GM10266 (cell line): Measurements from ENCODE around the gene VAMP8.
"Not testable (repeated sequence)": the region's sequence is repeated elsewhere in the genome, so short reads cannot be mapped to it uniquely, and the experiment has no call there.

ENCODE experiments used
- DNase-seq: peaks from one replicate; pipeline ENCODE4 v3.0.0; 2012; ENCODE audit errors: extremely low spot score
- CTCF ChIP-seq: IDR thresholded peaks from 2 replicates; pipeline ENCODE4 v1.5.1; 2012; ENCODE audit warnings: mild to moderate bottlenecking, low read depth; ENCODE audit not compliant: control insufficient read depth, insufficient read depth; ENCODE audit errors: missing control alignments

The VAMP8 gene

DNA sequence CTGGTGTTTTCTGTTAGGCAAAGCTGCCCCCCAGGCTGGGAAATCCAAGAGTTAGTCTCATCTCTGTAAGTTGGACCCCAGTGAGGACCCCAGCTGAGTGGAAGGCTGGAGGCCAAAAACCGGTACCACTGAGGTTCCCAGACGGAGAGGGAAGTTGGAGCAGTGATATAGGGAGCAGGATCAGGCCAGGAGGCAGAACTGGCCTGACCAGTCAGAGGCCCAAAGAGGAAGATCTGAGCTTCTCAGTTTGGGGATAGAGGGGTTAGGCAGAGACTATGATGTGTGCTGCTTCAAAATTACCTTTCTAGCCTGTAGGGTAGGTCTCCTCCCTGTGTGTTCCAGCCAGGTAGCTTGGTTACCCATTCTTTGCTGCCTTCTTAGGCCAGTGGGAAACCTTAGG, 13.6 kb downstream of the VAMP8 start:
- TF ChIP-seq CTCF: no peak

DNA sequence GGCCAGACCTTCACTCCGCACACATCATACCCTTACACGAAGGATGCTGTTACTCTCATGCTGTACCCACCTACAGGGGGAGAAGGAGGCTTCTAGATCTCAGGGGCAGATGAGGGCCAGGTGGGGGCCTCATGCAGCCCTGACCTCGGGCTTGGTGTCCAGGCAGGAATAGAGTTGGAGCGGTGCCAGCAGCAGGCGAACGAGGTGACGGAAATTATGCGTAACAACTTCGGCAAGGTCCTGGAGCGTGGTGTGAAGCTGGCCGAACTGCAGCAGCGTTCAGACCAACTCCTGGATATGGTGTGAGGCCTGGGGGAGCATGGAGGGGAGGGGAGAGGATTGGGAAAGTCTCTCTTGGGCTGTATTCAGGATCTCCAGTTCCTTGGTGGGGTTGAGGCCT, 14.2 kb downstream of the VAMP8 start:
- no peak for DNase-seq
- no peak for TF ChIP-seq CTCF

More for the DNA sequence above, 13.6 kb downstream of the VAMP8 start:
- DNase-seq: no peak

- not testable (repeated sequence) for DNase-seq
Measured at GRCh38 chr2:85592299-85592698, 14.9 kb downstream of the VAMP8 start.

DNA sequence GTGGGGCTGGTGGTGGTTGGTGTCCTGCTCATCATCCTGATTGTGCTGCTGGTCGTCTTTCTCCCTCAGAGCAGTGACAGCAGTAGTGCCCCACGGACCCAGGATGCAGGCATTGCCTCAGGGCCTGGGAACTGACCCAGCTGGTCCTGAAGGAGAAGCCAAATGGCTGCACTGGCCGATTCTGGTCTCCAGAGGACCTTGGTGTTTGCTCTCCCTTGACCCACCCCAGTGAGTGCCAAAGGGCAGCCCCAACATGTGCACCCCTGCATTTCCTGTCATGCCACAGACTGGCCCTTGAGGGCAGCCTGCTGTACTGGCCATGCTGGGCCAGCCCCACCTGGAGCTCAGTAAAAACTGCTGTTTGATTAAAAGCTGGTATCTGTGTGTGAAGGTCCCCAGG, 15.6 kb downstream of the VAMP8 start:
- TF ChIP-seq CTCF: no peak
- DNase-seq: no peak

DNA sequence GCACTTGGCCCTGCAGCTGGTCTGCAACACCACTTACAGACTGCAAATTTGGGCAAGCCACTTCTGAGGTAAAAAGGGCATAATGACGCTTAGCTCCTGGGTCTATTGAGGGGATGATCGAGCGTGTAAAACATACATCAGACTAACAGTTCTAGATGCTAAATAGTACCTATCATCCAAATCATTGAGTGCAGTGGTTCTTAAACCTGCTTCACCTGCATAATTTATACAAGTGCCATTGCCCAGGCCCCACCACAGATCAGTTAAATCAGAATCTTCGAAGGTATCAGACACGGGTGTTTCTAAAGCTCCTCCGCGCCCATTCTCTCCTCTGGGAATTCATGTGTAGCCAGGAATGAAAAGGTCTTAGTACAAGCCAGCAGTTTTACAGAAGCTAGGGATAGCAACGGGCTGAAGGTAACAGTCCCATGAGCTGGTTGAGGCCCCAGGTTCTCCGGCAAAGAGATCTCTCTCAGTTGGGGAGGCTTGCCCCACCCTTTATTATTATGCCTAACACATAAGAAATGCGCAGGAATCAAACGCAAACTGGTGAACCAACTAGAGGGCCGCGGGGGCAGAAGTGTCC, 17.4 kb downstream of the VAMP8 start:
- no peak for TF ChIP-seq CTCF
- no peak for DNase-seq

DNA sequence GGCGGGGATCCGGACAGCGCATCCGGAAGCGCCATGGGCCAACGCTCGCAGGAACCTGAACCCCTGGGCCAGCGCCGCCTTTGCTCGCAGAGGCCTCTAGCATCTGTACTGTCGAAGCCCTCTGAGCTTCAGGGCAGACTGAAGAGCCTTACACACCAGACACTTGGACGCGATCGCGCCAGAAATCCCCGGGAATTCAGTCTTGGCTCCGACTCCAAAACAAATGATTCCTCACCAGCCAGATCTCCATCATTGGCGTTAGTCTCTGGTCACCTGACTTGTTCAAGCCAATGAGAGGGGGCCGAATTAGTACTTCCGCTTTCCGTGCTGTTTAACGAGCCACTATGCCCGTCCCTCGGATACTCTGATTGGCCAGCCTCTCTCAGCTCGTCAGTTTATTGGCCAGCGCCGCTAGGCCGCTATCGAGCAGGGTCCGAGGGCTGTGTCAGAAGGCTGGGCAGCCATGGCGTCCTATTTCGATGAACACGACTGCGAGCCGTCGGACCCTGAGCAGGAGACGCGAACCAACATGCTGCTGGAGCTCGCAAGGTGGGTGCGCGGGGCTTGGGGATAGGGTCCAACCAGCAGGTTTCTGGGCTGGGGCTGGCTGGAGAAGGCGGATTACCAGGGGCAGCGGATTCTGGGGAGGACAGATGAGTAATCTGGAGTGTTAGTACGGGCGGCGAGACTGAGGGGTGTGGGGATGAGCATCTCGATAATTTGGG, 18.1 kb downstream of the VAMP8 start, which contains the start of gene RNF181:
TSS of gene RNF181 (plus strand) at position 445 of the 725 bp plus-strand sequence. CDS start at position 464, 19 bp downstream.
- DNase-seq: peak; percentile 95
- TF ChIP-seq CTCF: no peak

DNA sequence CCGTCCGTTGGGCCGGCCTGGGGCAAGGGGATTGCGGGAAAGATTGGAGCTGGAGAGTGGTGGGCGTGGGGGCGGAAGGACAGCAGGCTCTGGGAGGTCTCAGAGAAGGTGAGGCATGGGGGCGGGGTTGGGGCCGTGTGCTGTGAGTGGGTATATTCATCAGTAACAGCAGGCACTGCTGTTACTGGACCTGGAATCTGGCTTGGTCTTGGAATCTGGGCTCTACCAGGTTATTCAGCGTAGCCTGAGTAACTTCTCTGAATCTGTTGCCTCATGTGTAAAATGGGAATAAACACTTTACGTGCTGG, 18.6 kb downstream of the VAMP8 start:
- TF ChIP-seq CTCF: no peak
- no peak for DNase-seq
